H9 (cell line): ENCODE results near the gene STK32B. TPM values are rescaled to one million over a fixed set of nuclear protein-coding genes. Genes with fewer than 3 reads are reported as not detected.

Experiments used
- DNase-seq: peaks from one replicate; pipeline ENCODE4 v3.0.0-alpha.2; 2017
- H2AFZ ChIP-seq: one replicate; pipeline ENCODE4 v1.6.1; 2013; ENCODE audit warnings: mild to moderate bottlenecking, low read length, control low read depth, moderate library complexity
- H2AK5ac ChIP-seq: 2 replicates; pipeline ENCODE4 v1.6.1; 2013; ENCODE audit warnings: low read length, control low read depth, mixed read lengths; ENCODE audit not compliant: insufficient read length
- H2BK120ac ChIP-seq: one replicate; pipeline ENCODE4 v1.6.1; 2013; ENCODE audit warnings: low read depth, mild to moderate bottlenecking, low read length, control low read depth, inconsistent platforms; ENCODE audit not compliant: poor library complexity, severe bottlenecking
- H2BK12ac ChIP-seq: 2 replicates; pipeline ENCODE4 v1.6.1; 2013; ENCODE audit warnings: low read length, control low read depth, mixed read lengths, low read depth; ENCODE audit not compliant: insufficient read length
- H2BK15ac ChIP-seq: 2 replicates; pipeline ENCODE4 v1.6.1; 2013; ENCODE audit warnings: low read depth, low read length, control low read depth
- H2BK20ac ChIP-seq: one replicate; pipeline ENCODE4 v1.6.1; 2013; ENCODE audit warnings: low read depth, mild to moderate bottlenecking, low read length, control low read depth, inconsistent platforms; ENCODE audit not compliant: poor library complexity, severe bottlenecking
- H2BK5ac ChIP-seq: 2 replicates; pipeline ENCODE4 v1.6.1; 2013; ENCODE audit warnings: low read length, control low read depth, mixed read lengths; ENCODE audit not compliant: insufficient read length
- H3K14ac ChIP-seq: 2 replicates; pipeline ENCODE4 v1.6.1; 2013; ENCODE audit warnings: low read length, control low read depth; ENCODE audit not compliant: insufficient read depth
- H3K18ac ChIP-seq: 2 replicates; pipeline ENCODE4 v1.6.1; 2013; ENCODE audit warnings: low read depth, mild to moderate bottlenecking, mixed read lengths, low read length, control low read depth; ENCODE audit not compliant: insufficient read length
- H3K23ac ChIP-seq: 2 replicates; pipeline ENCODE4 v1.6.1; 2013; ENCODE audit warnings: low read length, control low read depth, mixed read lengths, low read depth; ENCODE audit not compliant: insufficient read length
- H3K23me2 ChIP-seq: 2 replicates; pipeline ENCODE4 v1.6.1; 2013; ENCODE audit warnings: low read depth, mild to moderate bottlenecking, mixed read lengths, low read length, control low read depth; ENCODE audit not compliant: insufficient read length, poor library complexity, severe bottlenecking
- H3K27ac ChIP-seq: 2 replicates; pipeline ENCODE4 v1.5.1; 2013; ENCODE audit warnings: low read length, control low read depth, mixed read lengths, low read depth; ENCODE audit not compliant: insufficient read length
- H3K27me3 ChIP-seq: 2 replicates; pipeline ENCODE4 v1.6.1; 2013; ENCODE audit warnings: low read length, control low read depth, inconsistent platforms; ENCODE audit not compliant: insufficient read depth
- H3K4ac ChIP-seq: 2 replicates; pipeline ENCODE4 v1.6.1; 2013; ENCODE audit warnings: low read depth, mild to moderate bottlenecking, control low read depth, inconsistent platforms, low read length, moderate library complexity
- H3K4me1 ChIP-seq: 2 replicates; pipeline ENCODE4 v1.6.1; 2013; ENCODE audit warnings: low read length, control low read depth, inconsistent platforms; ENCODE audit not compliant: insufficient read depth
- H3K4me2 ChIP-seq: 2 replicates; pipeline ENCODE4 v1.6.1; 2013; ENCODE audit warnings: low read length, control low read depth, mixed read lengths; ENCODE audit not compliant: insufficient read length, insufficient read depth
- H3K56ac ChIP-seq: 2 replicates; pipeline ENCODE4 v1.6.1; 2013; ENCODE audit warnings: low read depth, mild to moderate bottlenecking, mixed read lengths, low read length, control low read depth; ENCODE audit not compliant: insufficient read length
- H3K79me1 ChIP-seq: 2 replicates; pipeline ENCODE4 v1.6.1; 2013; ENCODE audit warnings: low read depth, mild to moderate bottlenecking, moderate library complexity, low read length, control low read depth, inconsistent platforms; ENCODE audit not compliant: insufficient read depth, poor library complexity, severe bottlenecking
- H3K79me2 ChIP-seq: 2 replicates; pipeline ENCODE4 v1.6.1; 2013; ENCODE audit warnings: low read length, control low read depth, inconsistent platforms; ENCODE audit not compliant: insufficient read depth
- H3K9ac ChIP-seq: 2 replicates; pipeline ENCODE4 v1.6.1; 2013; ENCODE audit warnings: low read length, control low read depth, mixed read lengths; ENCODE audit not compliant: insufficient read length; ENCODE audit errors: extremely low read depth
- H3K9me3 ChIP-seq: one replicate; pipeline ENCODE4 v1.6.1; 2013; ENCODE audit warnings: low read depth, low read length, inconsistent platforms; ENCODE audit not compliant: control insufficient read depth
- H3T11ph ChIP-seq: one replicate; pipeline ENCODE4 v1.6.1; 2013; ENCODE audit warnings: mild to moderate bottlenecking, low read length, control low read depth, inconsistent platforms
- H4K20me1 ChIP-seq: one replicate; pipeline ENCODE4 v1.6.1; 2013; ENCODE audit not compliant: control insufficient read depth, insufficient read length, insufficient read depth
- H4K5ac ChIP-seq: 2 replicates; pipeline ENCODE4 v1.6.1; 2013; ENCODE audit warnings: low read depth, mild to moderate bottlenecking, mixed read lengths, low read length, control low read depth; ENCODE audit not compliant: insufficient read length
- H4K8ac ChIP-seq: replicated peaks from 2 replicates; pipeline ENCODE4 v1.6.1; 2013; ENCODE audit warnings: low read length, control low read depth, mixed read lengths, low read depth; ENCODE audit not compliant: insufficient read length
- H4K91ac ChIP-seq: 2 replicates; pipeline ENCODE4 v1.6.1; 2013; ENCODE audit warnings: low read depth, mild to moderate bottlenecking, moderate library complexity, mixed read lengths, low read length, control low read depth; ENCODE audit not compliant: insufficient read length
- H3K27ac Mint-ChIP-seq, 3 experiments: 2 replicates in 2 of 3; 3 replicates in 1 of 3; pipeline ENCODE4 v1.8.0; 2020 to 2021; ENCODE audit warnings: mixed read lengths in 3 of 3, mild to moderate bottlenecking in 1 of 3, moderate library complexity in 1 of 3
- H3K27me3 Mint-ChIP-seq: 2 replicates; pipeline ENCODE4 v1.8.0; 2021; ENCODE audit warnings: low read depth, mild to moderate bottlenecking, moderate library complexity, mixed read lengths
- H3K36me3 Mint-ChIP-seq, 3 experiments: 2 replicates in 2 of 3; 3 replicates in 1 of 3; pipeline ENCODE4 v1.8.0; 2020 to 2021; ENCODE audit warnings: low read depth in 3 of 3, mixed read lengths in 3 of 3; ENCODE audit not compliant: insufficient read depth in 1 of 3
- H3K4me1 Mint-ChIP-seq, 2 experiments: 2 replicates each; pipeline ENCODE4 v1.8.0; 2020; ENCODE audit warnings: mixed read lengths in 2 of 2
- H3K4me3 Mint-ChIP-seq, 2 experiments: 2 replicates in 1 of 2; 3 replicates in 1 of 2; pipeline ENCODE4 v1.8.0; 2020 to 2021; ENCODE audit warnings: mild to moderate bottlenecking in 2 of 2, mixed read lengths in 2 of 2, moderate library complexity in 1 of 2
- H3K9me3 Mint-ChIP-seq, 2 experiments: 2 replicates in 1 of 2; 3 replicates in 1 of 2; pipeline ENCODE4 v1.8.0; 2020; ENCODE audit warnings: mild to moderate bottlenecking in 2 of 2, mixed read lengths in 2 of 2, moderate library complexity in 1 of 2
- WGBS: extraction: QIAGEN DNeasy Blood & Tissue Kit; methylation state at CpG from one replicate; pipeline ENCODE4 v1.1.7; 2013; ENCODE audit warnings: missing lambda C conversion rate, low lambda C conversion rate, mixed read lengths; ENCODE audit not compliant: insufficient read length; ENCODE audit errors: extremely low coverage; 5-methylcytosine and 5-hydroxymethylcytosine counted together
- total RNA-seq: library from RNA; stranded (reverse); gene quantifications from 2 replicates; pipeline ENCODE4 v1.2.1, GENCODE V29; 2021
- TF ChIP-seq, protein P1 (sequence below): fragments of 200-600 bp; sonication (generic); conservative IDR thresholded peaks from 3 replicates; pipeline ENCODE4 v1.8.0; 2021; ENCODE audit warnings: antibody characterized with exemption, mild to moderate bottlenecking

The STK32B gene
- total RNA-seq, 1 experiment from 2014 or later, result 1.0 TPM

DNA sequence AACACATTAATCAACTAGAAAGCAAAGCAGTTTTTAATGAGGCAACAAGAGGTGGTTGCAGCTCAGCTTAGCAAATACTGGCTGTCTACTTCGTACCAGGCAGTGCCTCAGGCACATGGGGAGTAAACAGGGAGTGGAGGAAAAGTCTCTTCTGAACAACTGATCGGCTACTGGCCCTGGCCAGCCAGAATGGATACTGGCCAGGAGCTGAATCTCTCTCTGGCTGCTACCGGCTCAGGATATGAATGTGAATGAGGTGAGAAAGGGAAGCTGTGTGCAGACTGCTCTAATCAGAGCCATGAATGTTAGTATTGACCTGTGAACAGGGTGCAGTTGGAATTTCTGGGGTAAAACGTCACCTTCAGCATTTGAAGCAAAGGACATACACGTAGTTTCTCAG, 77.3 kb downstream of the STK32B start:
- Histone ChIP-seq H4K5ac (no peak overlapping the region), H2BK15ac (no peak overlapping the region), H3K27ac (no peak overlapping the region), H2BK12ac (no peak overlapping the region), H3K23me2 (no peaks in the 10 kb centered on the region), H4K20me1 (no peaks in the 10 kb centered on the region), H4K8ac (no peak overlapping the region), H2BK5ac (no peak overlapping the region), H2BK20ac (no peak overlapping the region), H3K79me1 (no peaks in the 10 kb centered on the region), H3K9me3 (no peaks in the 10 kb centered on the region), H2AFZ (no peak overlapping the region), H3K27me3 (no peaks in the 10 kb centered on the region), H3K4me1 (peaks cover 4% of the 10 kb centered on the region), H3K56ac (no peak overlapping the region), H3K23ac (no peak overlapping the region), H3K79me2 (no peaks in the 10 kb centered on the region), H3K14ac (no peak overlapping the region), H2AK5ac (no peak overlapping the region), H3T11ph (no peak overlapping the region), H3K4ac (no peak overlapping the region), H4K91ac (no peak overlapping the region), H3K9ac (no peak overlapping the region), H3K18ac (no peak overlapping the region), H3K4me2 (no peak overlapping the region), H2BK120ac (no peak overlapping the region)
- no CpG with 5 or more reads among the region's 5 CpGs for WGBS
- TF ChIP-seq, protein P1, sequence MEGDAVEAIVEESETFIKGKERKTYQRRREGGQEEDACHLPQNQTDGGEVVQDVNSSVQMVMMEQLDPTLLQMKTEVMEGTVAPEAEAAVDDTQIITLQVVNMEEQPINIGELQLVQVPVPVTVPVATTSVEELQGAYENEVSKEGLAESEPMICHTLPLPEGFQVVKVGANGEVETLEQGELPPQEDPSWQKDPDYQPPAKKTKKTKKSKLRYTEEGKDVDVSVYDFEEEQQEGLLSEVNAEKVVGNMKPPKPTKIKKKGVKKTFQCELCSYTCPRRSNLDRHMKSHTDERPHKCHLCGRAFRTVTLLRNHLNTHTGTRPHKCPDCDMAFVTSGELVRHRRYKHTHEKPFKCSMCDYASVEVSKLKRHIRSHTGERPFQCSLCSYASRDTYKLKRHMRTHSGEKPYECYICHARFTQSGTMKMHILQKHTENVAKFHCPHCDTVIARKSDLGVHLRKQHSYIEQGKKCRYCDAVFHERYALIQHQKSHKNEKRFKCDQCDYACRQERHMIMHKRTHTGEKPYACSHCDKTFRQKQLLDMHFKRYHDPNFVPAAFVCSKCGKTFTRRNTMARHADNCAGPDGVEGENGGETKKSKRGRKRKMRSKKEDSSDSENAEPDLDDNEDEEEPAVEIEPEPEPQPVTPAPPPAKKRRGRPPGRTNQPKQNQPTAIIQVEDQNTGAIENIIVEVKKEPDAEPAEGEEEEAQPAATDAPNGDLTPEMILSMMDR, result no peak
- peaks cover 15 to 20% of the 10 kb centered on the region in 2 experiments for H3K4me1 Mint-ChIP-seq
- peaks cover 0 to 9% (median 2%) of the 10 kb centered on the region in 3 experiments; a peak in 5 of 7 replicates for H3K36me3 Mint-ChIP-seq
- DNase-seq, result no peak
- H3K27me3 Mint-ChIP-seq, result peaks cover 25% of the 10 kb centered on the region
- peaks cover 4 to 5% of the 10 kb centered on the region in 2 experiments; a peak in 2 of 5 replicates for H3K9me3 Mint-ChIP-seq
- no peak overlapping the region for H3K4me3 Mint-ChIP-seq
- H3K27ac Mint-ChIP-seq, result no peak overlapping the region
